ENCODE measurements around the gene CLEC9A. TPM values are rescaled to one million over a fixed set of nuclear protein-coding genes. Genes with fewer than 3 reads are reported as not detected.
"Not testable (repeated sequence)": the region's sequence is repeated elsewhere in the genome, so short reads cannot be mapped to it uniquely, and the experiment has no call there.

CLEC9A gene
- total RNA-seq, 1 donor from 2014 or later = not detected

DNA sequence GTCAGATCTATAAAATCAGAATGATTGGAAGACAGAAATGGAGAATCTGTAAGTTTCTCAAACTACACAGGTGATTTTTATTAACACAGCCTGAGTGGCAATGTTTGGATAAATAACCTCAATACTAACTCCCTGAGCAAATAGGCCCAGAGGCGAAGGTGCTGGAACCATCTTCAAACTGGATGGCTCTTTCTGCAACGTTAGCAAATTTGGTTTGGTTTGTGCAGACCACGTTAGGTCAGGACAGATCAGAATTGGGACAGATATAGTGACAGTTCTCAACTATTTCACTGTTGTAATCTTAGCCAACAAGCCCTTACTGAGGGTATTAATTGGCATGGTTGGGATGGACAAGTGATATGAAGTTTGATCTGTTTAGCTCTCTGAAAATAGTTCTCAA is 9.1 kb upstream of the CLEC9A start:
- TF ChIP-seq, protein P1, sequence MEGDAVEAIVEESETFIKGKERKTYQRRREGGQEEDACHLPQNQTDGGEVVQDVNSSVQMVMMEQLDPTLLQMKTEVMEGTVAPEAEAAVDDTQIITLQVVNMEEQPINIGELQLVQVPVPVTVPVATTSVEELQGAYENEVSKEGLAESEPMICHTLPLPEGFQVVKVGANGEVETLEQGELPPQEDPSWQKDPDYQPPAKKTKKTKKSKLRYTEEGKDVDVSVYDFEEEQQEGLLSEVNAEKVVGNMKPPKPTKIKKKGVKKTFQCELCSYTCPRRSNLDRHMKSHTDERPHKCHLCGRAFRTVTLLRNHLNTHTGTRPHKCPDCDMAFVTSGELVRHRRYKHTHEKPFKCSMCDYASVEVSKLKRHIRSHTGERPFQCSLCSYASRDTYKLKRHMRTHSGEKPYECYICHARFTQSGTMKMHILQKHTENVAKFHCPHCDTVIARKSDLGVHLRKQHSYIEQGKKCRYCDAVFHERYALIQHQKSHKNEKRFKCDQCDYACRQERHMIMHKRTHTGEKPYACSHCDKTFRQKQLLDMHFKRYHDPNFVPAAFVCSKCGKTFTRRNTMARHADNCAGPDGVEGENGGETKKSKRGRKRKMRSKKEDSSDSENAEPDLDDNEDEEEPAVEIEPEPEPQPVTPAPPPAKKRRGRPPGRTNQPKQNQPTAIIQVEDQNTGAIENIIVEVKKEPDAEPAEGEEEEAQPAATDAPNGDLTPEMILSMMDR (IDR thresholded peaks at IDR 0.05; ENCODE audit: insufficient read depth, low read depth, low read length) = no peak
- TF ChIP-seq EZH2 (IDR thresholded peaks at IDR 0.05; ENCODE audit: insufficient read depth, low read length) = no peak
- DNase-seq (ENCODE audit: low read depth) (no peak), FAIRE-seq (no peak)
- H3K36me3 Mint-ChIP-seq (ENCODE audit: low read depth, unreplicated experiment) = no peaks in the 10 kb centered on the region
- H3K27ac Mint-ChIP-seq (ENCODE audit: unreplicated experiment) = no peak overlapping the region
- no peaks in the 10 kb centered on the region for H3K36me3 ChIP-seq (ENCODE audit: insufficient read depth, low read length)
- H4K20me1 ChIP-seq (ENCODE audit: insufficient read depth, low read length) = no peaks in the 10 kb centered on the region
- H3K27me3 Mint-ChIP-seq (ENCODE audit: low read depth, unreplicated experiment) = no peaks in the 10 kb centered on the region
- H3K4me3 Mint-ChIP-seq (ENCODE audit: unreplicated experiment) = no peak overlapping the region
- H2AFZ ChIP-seq (ENCODE audit: low read depth, low read length) = no peak overlapping the region
- no peak overlapping the region for H3K4me2 ChIP-seq (ENCODE audit: low read length)
- no peak overlapping the region for H3K27ac ChIP-seq (ENCODE audit: low read depth, low read length)
- no peak overlapping the region for H3K4me3 ChIP-seq (ENCODE audit: insufficient read depth, low read depth, low read length)
- H3K27me3 ChIP-seq (ENCODE audit: insufficient read depth, low read length) = no peaks in the 10 kb centered on the region
- H3K9me3 ChIP-seq (ENCODE audit: insufficient read depth, low read depth, low read length) = no peaks in the 10 kb centered on the region
- H3K4me1 Mint-ChIP-seq (ENCODE audit: low read depth, unreplicated experiment) = peaks cover 6% of the 10 kb centered on the region
- H3K9me3 Mint-ChIP-seq (ENCODE audit: unreplicated experiment) = no peaks in the 10 kb centered on the region
- H3K4me1 ChIP-seq (ENCODE audit: insufficient read depth, low read length) = no peaks in the 10 kb centered on the region
- no peaks in the 10 kb centered on the region for H3K79me2 ChIP-seq (ENCODE audit: insufficient read depth, low read length)
- no peak overlapping the region for H3K9ac ChIP-seq (ENCODE audit: low read length)

DNA sequence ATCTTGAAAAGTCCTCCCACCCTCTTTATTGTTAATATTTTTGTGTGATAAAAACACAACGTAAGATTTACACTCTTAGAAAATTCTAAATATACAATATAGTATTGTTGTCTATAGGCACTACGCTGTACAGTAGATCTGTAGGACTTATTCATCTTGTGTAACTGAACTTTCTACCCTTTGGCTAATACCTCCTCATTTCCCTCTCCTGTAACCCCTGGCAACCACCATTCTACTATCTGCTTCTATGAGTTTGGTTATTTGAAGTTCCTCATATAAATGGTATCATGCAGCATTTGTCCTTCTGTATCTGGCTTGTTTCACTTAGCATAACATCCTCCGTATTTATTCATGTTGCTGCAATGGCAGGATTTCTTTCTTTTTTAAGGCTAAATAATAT is 5.2 kb upstream of the CLEC9A start:
- no peaks in the 10 kb centered on the region for H3K4me1 Mint-ChIP-seq (ENCODE audit: low read depth, unreplicated experiment)
- H3K4me3 ChIP-seq (ENCODE audit: insufficient read depth, low read depth, low read length) = no peak overlapping the region
- no peak overlapping the region for H2AFZ ChIP-seq (ENCODE audit: low read depth, low read length)
- H3K36me3 Mint-ChIP-seq (ENCODE audit: low read depth, unreplicated experiment) = no peaks in the 10 kb centered on the region
- H3K4me3 Mint-ChIP-seq (ENCODE audit: unreplicated experiment) = no peak overlapping the region
- no peaks in the 10 kb centered on the region for H3K27me3 Mint-ChIP-seq (ENCODE audit: low read depth, unreplicated experiment)
- H3K79me2 ChIP-seq (ENCODE audit: insufficient read depth, low read length) = no peaks in the 10 kb centered on the region
- no peaks in the 10 kb centered on the region for H3K27me3 ChIP-seq (ENCODE audit: insufficient read depth, low read length)
- DNase-seq (ENCODE audit: low read depth) (no peak), FAIRE-seq (no peak)
- no peaks in the 10 kb centered on the region for H3K36me3 ChIP-seq (ENCODE audit: insufficient read depth, low read length)
- no peak overlapping the region for H3K27ac ChIP-seq (ENCODE audit: low read depth, low read length)
- H3K9ac ChIP-seq (ENCODE audit: low read length) = no peak overlapping the region
- H4K20me1 ChIP-seq (ENCODE audit: insufficient read depth, low read length) = no peaks in the 10 kb centered on the region
- H3K4me2 ChIP-seq (ENCODE audit: low read length) = no peak overlapping the region
- no peak overlapping the region for H3K27ac Mint-ChIP-seq (ENCODE audit: unreplicated experiment)
- TF ChIP-seq, protein P1 (IDR thresholded peaks at IDR 0.05; ENCODE audit: insufficient read depth, low read depth, low read length) = no peak
- no peak for TF ChIP-seq EZH2 (IDR thresholded peaks at IDR 0.05; ENCODE audit: insufficient read depth, low read length)
- H3K9me3 Mint-ChIP-seq (ENCODE audit: unreplicated experiment) = peaks cover 2% of the 10 kb centered on the region
- H3K4me1 ChIP-seq (ENCODE audit: insufficient read depth, low read length) = no peaks in the 10 kb centered on the region
- H3K9me3 ChIP-seq (ENCODE audit: insufficient read depth, low read depth, low read length) = no peaks in the 10 kb centered on the region

DNA sequence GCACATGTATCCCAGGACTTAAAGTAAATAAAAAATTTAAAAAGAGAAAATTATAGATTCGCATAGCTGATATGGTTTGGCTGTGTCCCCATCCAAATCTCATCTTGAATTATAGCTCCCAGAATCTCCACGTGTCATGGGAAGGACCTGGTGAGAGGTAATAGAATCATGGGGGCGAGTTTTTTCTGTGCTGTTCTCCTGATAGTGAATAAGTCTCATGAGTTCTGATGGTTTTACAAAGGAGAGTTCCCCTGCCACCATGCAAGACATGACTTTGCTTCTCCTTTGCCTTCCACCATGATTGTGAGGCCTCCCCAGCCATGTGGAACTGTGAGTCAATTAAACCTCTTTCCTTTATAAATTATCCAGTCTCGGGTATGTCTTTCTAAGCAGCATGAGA is 3.8 kb upstream of the CLEC9A start:
- H3K27me3 ChIP-seq (ENCODE audit: insufficient read depth, low read length); H3K36me3 ChIP-seq (ENCODE audit: insufficient read depth, low read length); H3K9me3 Mint-ChIP-seq (ENCODE audit: unreplicated experiment); DNase-seq (ENCODE audit: low read depth); H4K20me1 ChIP-seq (ENCODE audit: insufficient read depth, low read length); H3K9ac ChIP-seq (ENCODE audit: low read length); H3K79me2 ChIP-seq (ENCODE audit: insufficient read depth, low read length); H3K4me2 ChIP-seq (ENCODE audit: low read length); H3K27ac ChIP-seq (ENCODE audit: low read depth, low read length); H3K27ac Mint-ChIP-seq (ENCODE audit: unreplicated experiment); FAIRE-seq; H3K4me1 ChIP-seq (ENCODE audit: insufficient read depth, low read length); H2AFZ ChIP-seq (ENCODE audit: low read depth, low read length); H3K9me3 ChIP-seq (ENCODE audit: insufficient read depth, low read depth, low read length); H3K27me3 Mint-ChIP-seq (ENCODE audit: low read depth, unreplicated experiment); H3K36me3 Mint-ChIP-seq (ENCODE audit: low read depth, unreplicated experiment); H3K4me3 Mint-ChIP-seq (ENCODE audit: unreplicated experiment); H3K4me1 Mint-ChIP-seq (ENCODE audit: low read depth, unreplicated experiment); H3K4me3 ChIP-seq (ENCODE audit: insufficient read depth, low read depth, low read length): not testable (repeated sequence)

Data from astrocyte (in vitro differentiated cells and primary cell).